IPS-20b (cell line): ENCODE data around the gene CSH2.
"Not testable (repeated sequence)": the region's sequence is repeated elsewhere in the genome, so short reads cannot be mapped to it uniquely, and the experiment has no call there.

Experiments used
- H3K27ac ChIP-seq: one replicate; pipeline ENCODE4 v1.5.1; 2013; ENCODE audit warnings: low read length
- H3K27me3 ChIP-seq: 2 replicates; pipeline ENCODE4 v1.6.1; 2013; ENCODE audit warnings: mild to moderate bottlenecking, low read length, inconsistent platforms; ENCODE audit not compliant: insufficient read depth
- H3K36me3 ChIP-seq: 2 replicates; pipeline ENCODE4 v1.6.1; 2013; ENCODE audit warnings: low read depth, mild to moderate bottlenecking, inconsistent platforms, low read length, moderate library complexity; ENCODE audit not compliant: insufficient read depth
- H3K4me1 ChIP-seq: 2 replicates; pipeline ENCODE4 v1.6.1; 2013; ENCODE audit warnings: mild to moderate bottlenecking, control low read depth, inconsistent platforms, low read length, moderate library complexity; ENCODE audit not compliant: insufficient read depth
- H3K4me3 ChIP-seq: 2 replicates; pipeline ENCODE4 v1.5.1; 2013; ENCODE audit warnings: mild to moderate bottlenecking, low read length, inconsistent platforms
- H3K9ac ChIP-seq: 2 replicates; pipeline ENCODE4 v1.6.1; 2013; ENCODE audit warnings: low read depth, mild to moderate bottlenecking, inconsistent platforms, low read length, moderate library complexity
- H3K9me3 ChIP-seq: 2 replicates; pipeline ENCODE4 v1.6.1; 2013; ENCODE audit warnings: mild to moderate bottlenecking, low read depth, low read length, inconsistent platforms; ENCODE audit not compliant: insufficient read depth

The CSH2 gene

DNA sequence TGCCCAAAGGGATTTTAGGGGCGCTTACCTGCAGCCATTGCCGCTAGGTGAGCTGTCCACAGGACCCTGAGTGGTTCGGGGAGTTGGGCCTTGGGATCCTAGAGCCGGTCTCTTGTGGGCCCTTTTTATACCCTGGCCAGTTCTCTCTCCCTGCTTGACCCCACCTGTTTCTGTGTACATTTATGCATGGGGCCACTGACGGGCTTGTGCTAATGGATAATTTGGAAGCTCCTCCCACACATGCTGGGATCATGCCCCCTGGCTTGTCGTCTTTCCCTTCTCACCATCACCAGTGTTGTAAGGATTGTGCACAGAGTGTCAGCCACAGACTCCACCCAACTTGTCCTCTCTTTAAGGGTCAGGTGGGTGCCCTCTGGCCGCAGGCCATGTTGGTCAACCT is at the start of gene CSH2:
TSS of gene CSH2 (minus strand) at position 101 of the 400 bp plus-strand sequence. CDS start at position 38, 63 bp downstream.
- not testable (repeated sequence) for H3K4me1 ChIP-seq, H3K4me3 ChIP-seq, H3K27me3 ChIP-seq, H3K9ac ChIP-seq, H3K36me3 ChIP-seq, H3K9me3 ChIP-seq, H3K27ac ChIP-seq

DNA sequence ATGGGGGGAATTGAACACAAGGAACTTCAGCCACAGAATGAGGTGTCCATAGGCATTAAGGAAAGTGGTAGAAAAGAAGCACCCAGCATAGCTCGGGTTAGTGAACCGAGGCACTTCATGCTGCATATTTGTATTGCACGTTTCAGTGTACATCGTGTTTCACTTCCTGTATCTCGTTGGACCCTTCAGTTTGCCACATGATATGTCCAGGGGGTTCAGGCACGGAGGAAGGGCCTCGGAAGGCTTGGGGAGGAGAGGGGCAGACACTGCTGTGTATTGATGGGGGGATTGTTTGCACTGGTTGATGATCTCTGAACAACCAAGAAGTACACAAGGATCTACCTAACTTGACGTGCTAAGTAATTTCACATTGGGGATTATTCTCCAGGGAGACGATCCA is 48.9 kb upstream of the CSH2 start:
- not testable (repeated sequence) for H3K9me3 ChIP-seq, H3K9ac ChIP-seq, H3K27me3 ChIP-seq, H3K4me1 ChIP-seq, H3K36me3 ChIP-seq, H3K4me3 ChIP-seq, H3K27ac ChIP-seq

DNA sequence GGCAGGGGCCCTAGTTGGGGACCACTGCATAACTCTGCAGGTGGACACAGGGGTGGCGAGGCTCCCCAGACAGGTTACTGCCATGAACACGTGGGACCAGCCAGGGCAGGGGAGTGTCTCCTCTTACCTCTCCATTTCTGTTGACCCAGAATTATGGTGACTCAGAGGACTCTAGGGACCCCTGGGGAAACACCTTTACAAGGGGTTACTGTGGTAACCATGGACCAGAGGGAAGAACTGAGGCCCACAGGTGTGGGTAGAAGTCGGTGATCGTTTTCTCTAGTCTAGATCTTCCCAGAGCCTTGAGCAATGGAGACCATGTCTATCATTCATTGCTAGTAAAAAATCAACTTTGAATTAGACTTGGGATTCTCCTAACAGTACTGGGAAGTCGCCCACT is 47.3 kb upstream of the CSH2 start:
- not testable (repeated sequence) for H3K9ac ChIP-seq, H3K4me3 ChIP-seq, H3K36me3 ChIP-seq, H3K9me3 ChIP-seq, H3K27me3 ChIP-seq, H3K4me1 ChIP-seq, H3K27ac ChIP-seq

DNA sequence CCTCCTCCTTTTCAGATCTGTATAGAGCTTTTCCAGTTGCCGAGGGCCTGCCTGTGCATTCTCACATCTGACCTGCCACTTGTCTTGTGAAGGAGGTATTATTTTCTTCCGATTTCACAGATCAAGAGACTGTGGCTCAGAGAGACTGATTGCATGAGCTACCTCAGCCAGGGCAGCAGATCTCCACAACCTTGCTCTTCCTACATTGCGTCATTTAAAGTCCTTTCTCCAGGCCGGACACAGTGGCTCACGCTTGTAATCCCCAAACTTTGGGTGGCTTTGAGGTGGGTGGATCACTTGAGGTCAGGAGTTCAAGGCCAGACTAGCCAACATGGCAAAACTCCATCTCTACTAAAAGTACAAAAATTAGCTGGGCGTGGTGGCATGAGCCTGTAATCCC is 46.6 kb upstream of the CSH2 start:
- H3K9ac ChIP-seq, H3K36me3 ChIP-seq, H3K27ac ChIP-seq, H3K9me3 ChIP-seq, H3K4me1 ChIP-seq, H3K4me3 ChIP-seq, H3K27me3 ChIP-seq: not testable (repeated sequence)

DNA sequence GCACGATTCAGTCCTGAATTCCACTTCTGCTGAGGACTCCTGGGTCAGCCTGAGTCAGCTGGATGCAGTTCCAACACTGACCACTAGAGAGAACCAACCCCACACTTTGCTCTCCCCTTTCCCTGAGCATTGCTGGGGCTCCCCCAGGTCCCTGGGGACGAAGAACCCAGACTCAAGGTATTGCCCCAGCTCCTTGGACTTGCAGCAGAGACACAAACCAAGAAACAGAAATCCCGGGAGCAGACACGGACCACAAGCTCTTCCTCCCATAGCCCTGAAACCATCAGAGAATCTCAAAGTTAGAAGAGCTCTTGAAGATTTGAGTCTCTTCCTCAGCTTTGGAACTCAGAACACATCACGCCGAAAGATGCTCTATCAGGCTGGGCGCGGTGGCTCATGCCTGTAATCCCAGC is 45.8 kb upstream of the CSH2 start:
- Histone ChIP-seq H3K9ac (no peak overlapping the region), H3K27me3 (no peaks in the 10 kb centered on the region; the same call in 1 of the 2 replicates), H3K36me3 (no peaks in the 10 kb centered on the region), H3K4me1 (peaks cover 4% of the 10 kb centered on the region; the same call in 1 of the 2 replicates), H3K4me3 (no peak overlapping the region), H3K27ac (no peak overlapping the region), H3K9me3 (no peaks in the 10 kb centered on the region)

DNA sequence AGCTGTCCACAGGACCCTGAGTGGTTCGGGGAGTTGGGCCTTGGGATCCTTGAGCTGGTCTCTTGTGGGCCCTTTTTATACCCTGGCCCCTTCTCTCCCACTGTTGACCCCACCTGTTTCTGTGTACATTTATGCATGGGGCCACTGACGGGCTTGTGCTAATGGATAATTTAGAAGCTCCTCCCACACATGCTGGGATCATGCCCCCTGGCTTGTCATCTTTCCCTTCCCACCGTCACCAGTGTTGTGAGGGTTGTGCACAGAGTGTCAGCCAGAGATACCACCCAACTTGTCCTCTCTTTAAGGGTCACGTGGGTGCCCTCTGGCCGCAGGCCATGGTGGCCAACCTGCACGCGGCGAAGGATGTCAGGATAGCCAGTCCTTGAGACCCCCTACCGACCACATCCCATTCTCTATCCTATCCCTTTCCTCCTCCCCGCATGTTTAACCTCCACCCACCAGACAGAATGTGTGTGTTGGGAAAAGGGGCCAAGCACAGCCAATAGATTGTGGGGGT is 45.4 kb upstream of the CSH2 start, which contains the start of gene GH1:
TSS of gene GH1 (minus strand) at position 51 of the 517 bp plus-strand sequence. CDS start 63 bp downstream, outside the sequence.
- peak within 1 kb of the TSS; percentile 54; the same call in 1 of the 2 replicates for H3K4me3 ChIP-seq
- not testable (repeated sequence) for H3K4me1 ChIP-seq, H3K9ac ChIP-seq, H3K9me3 ChIP-seq, H3K27ac ChIP-seq, H3K36me3 ChIP-seq, H3K27me3 ChIP-seq

DNA sequence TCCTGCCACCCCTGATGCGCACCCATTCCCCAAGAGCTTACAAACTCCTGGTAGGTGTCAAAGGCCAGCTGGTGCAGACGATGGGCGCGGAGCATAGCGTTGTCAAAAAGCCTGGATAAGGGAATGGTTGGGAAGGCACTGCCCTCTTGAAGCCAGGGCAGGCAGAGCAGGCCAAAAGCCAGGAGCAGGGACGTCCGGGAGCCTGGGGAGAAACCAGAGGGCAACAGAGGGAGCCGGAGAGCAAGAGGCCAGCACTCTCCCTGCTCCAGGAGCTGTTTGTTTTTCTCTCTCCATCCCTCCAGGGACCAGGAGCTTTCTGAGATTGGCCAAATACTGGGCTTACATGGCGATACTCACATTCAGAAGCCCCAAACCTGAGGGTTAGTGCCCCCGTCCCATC is 44.8 kb upstream of the CSH2 start:
- Histone ChIP-seq H3K4me3 (peak overlapping the region; percentile 54; the same call in 1 of the 2 replicates), H3K27ac (no peak overlapping the region), H3K9ac (no peak overlapping the region), H3K36me3 (no peaks in the 10 kb centered on the region), H3K4me1 (peaks cover 4% of the 10 kb centered on the region; the same call in 1 of the 2 replicates), H3K9me3 (no peaks in the 10 kb centered on the region), H3K27me3 (no peaks in the 10 kb centered on the region; the same call in 1 of the 2 replicates)

DNA sequence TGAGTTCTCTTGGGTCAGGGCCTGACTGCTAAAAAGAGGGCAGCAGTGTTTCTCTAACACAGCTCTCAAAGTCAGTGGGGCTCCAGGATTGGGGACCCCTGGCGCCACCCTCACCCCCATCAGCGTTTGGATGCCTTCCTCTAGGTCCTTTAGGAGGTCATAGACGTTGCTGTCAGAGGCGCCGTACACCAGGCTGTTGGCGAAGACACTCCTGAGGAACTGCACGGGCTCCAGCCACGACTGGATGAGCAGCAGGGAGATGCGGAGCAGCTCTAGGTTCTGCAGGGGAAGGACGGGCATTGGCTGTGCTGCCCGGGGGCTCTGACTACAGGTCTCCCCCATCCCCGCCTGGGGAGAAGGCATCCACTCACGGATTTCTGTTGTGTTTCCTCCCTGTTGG is 44.2 kb upstream of the CSH2 start:
- H3K4me1 ChIP-seq = peaks cover 4% of the 10 kb centered on the region; the same call in 1 of the 2 replicates
- H3K4me3 ChIP-seq = peak overlapping the region; percentile 54; the same call in 1 of the 2 replicates
- no peaks in the 10 kb centered on the region for H3K9me3 ChIP-seq
- no peaks in the 10 kb centered on the region; the same call in 1 of the 2 replicates for H3K27me3 ChIP-seq
- H3K9ac ChIP-seq = no peak overlapping the region
- H3K36me3 ChIP-seq = no peaks in the 10 kb centered on the region
- no peak overlapping the region for H3K27ac ChIP-seq

DNA sequence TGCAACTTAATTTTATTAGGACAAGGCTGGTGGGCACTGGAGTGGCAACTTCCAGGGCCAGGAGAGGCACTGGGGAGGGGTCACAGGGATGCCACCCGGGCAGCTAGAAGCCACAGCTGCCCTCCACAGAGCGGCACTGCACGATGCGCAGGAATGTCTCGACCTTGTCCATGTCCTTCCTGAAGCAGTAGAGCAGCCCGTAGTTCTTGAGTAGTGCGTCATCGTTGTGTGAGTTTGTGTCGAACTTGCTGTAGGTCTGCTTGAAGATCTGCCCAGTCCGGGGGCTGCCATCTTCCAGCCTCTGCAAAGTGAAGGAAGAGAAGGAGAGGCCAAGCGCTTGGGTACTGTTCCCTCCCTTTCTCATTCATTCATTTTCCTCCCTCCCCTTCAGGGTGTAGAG is 43.7 kb upstream of the CSH2 start:
- H3K9ac ChIP-seq, H3K27me3 ChIP-seq, H3K27ac ChIP-seq, H3K4me1 ChIP-seq, H3K4me3 ChIP-seq, H3K36me3 ChIP-seq, H3K9me3 ChIP-seq: not testable (repeated sequence)

DNA sequence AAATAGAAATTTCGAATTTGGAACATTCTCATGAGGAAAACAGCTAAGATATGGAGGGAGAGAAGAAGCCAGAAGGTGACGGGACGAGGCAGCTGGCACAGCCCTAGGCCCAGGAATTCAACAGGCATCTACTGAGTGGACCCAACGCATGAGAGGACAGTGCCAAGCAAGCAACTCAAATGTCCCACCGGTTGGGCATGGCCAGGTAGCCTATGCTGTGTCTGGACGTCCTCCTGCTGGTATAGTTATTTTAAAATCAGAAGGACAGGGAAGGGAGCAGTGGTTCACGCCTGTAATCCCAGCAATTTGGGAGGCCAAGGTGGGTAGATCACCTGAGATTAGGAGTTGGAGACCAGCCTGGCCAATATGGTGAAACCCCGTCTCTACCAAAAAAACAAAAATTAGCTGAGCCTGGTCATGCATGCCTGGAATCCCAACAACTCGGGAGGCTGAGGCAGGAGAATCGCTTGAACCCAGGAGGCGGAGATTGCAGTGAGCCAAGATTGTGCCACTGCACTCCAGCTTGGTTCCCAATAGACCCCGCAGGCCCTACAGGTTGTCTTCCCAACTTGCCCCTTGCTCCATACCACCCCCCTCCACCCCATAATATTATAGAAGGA is 43.2 kb upstream of the CSH2 start:
- H3K4me1 ChIP-seq = peaks cover 4% of the 10 kb centered on the region; the same call in 1 of the 2 replicates
- H3K9ac ChIP-seq = no peak overlapping the region
- no peak overlapping the region for H3K27ac ChIP-seq
- H3K4me3 ChIP-seq = no peak overlapping the region
- no peaks in the 10 kb centered on the region; the same call in 1 of the 2 replicates for H3K27me3 ChIP-seq
- no peaks in the 10 kb centered on the region for H3K36me3 ChIP-seq
- H3K9me3 ChIP-seq = no peaks in the 10 kb centered on the region

DNA sequence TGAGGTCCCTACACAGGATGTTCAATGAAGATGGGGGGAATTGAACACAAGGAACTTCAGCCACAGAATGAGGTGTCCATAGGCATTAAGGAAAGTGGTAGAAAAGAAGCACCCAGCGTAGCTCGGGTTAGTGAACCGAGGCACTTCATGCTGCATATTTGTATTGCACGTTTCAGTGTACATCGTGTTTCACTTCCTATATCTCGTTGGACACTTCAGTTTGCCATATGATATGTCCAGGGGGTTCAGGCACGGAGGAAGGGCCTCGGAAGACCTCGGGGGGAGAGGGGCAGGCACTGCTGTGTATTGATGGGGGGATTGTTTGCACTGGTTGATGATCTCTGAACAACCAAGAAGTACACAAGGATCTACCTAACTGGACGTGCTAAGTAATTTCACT is 42.3 kb upstream of the CSH2 start:
- H3K4me1 ChIP-seq, H3K27ac ChIP-seq, H3K4me3 ChIP-seq, H3K27me3 ChIP-seq, H3K36me3 ChIP-seq, H3K9me3 ChIP-seq, H3K9ac ChIP-seq: not testable (repeated sequence)

DNA sequence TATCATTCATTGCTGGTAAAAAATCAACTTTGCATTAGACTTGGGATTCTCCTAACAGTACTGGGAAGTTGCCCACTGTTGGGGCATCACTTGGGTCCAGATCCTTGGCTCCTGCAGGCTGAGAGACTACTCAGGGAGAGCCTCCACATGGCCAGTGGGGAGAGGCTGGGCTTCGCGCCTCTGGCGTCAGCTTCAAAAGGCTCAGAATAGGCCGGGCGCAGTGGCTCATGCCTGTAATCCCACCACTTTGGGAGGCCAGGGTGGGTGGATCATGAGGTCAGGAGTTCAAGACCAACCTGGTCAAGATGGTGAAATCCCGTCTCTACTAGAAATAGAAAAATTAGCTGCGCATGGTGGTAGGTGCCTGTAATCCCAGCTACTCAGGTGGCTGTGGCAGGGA is 41.0 kb upstream of the CSH2 start:
- Histone ChIP-seq H3K9ac (no peak overlapping the region), H3K36me3 (no peaks in the 10 kb centered on the region), H3K4me3 (no peak overlapping the region), H3K9me3 (no peaks in the 10 kb centered on the region), H3K4me1 (peaks cover 4% of the 10 kb centered on the region; the same call in 1 of the 2 replicates), H3K27me3 (no peaks in the 10 kb centered on the region; the same call in 1 of the 2 replicates), H3K27ac (no peak overlapping the region)
